NCI-H2196 treated with DMSO at 0.1 percent for 48 hours (cell line): ENCODE data around the gene LHX1.

Experiments used
- DNase-seq: peaks from one replicate; lab custom pipeline; 2025; ENCODE audit not compliant: unreplicated experiment; lab: John Stamatoyannopoulos, UW

The LHX1 gene

GRCh38 chr17:36921095-36921851 is 16.0 kb upstream of the LHX1 start:
- no peak for DNase-seq

- DNase-seq: no peak
These were observed 15.1 kb upstream of the LHX1 start for GRCh38 chr17:36922175-36922574.

- no peak for DNase-seq
These were observed 13.5 kb upstream of the LHX1 start for GRCh38 chr17:36923814-36924221.

- no peak for DNase-seq
These were observed 11.0 kb upstream of the LHX1 start for GRCh38 chr17:36926226-36926625.

- DNase-seq: no peak
These were observed 10.6 kb upstream of the LHX1 start for GRCh38 chr17:36926701-36927100.

- DNase-seq: no peak
These were observed 8.6 kb upstream of the LHX1 start for GRCh38 chr17:36928471-36929345.

GRCh38 chr17:36929851-36930582 is 7.3 kb upstream of the LHX1 start:
- no peak for DNase-seq

GRCh38 chr17:36930583-36930900 is 6.7 kb upstream of the LHX1 start:
- DNase-seq: no peak

GRCh38 chr17:36931096-36931696 is 6.1 kb upstream of the LHX1 start:
- no peak for DNase-seq

- DNase-seq: no peak
These were observed 5.4 kb upstream of the LHX1 start for GRCh38 chr17:36931697-36932382.

- DNase-seq: no peak
These were observed 4.9 kb upstream of the LHX1 start for GRCh38 chr17:36932383-36932693.

GRCh38 chr17:36932694-36933511 is 4.4 kb upstream of the LHX1 start:
- DNase-seq: no peak

- DNase-seq: no peak
These were observed 3.6 kb upstream of the LHX1 start for GRCh38 chr17:36933512-36934143.

- DNase-seq: no peak
These were observed 3.1 kb upstream of the LHX1 start for GRCh38 chr17:36934144-36934691.

GRCh38 chr17:36934692-36935630 is 2.3 kb upstream of the LHX1 start:
- DNase-seq: no peak

- DNase-seq: no peak
These were observed 1.4 kb upstream of the LHX1 start for GRCh38 chr17:36935671-36936454.

- DNase-seq: no peak
These were observed 747 bp upstream of the LHX1 start for GRCh38 chr17:36936455-36937000.
